CD4-positive, alpha-beta T cell treated with Interleukin-17A for 1 hour (primary cell): ENCODE results near the gene NTM.
"Not testable (repeated sequence)": the region's sequence is repeated elsewhere in the genome, so short reads cannot be mapped to it uniquely, and the experiment has no call there.

ENCODE experiments used
- DNase-seq: peaks from one replicate; pipeline ENCODE4 v3.0.0-alpha.2; 2020

Gene NTM

DNA sequence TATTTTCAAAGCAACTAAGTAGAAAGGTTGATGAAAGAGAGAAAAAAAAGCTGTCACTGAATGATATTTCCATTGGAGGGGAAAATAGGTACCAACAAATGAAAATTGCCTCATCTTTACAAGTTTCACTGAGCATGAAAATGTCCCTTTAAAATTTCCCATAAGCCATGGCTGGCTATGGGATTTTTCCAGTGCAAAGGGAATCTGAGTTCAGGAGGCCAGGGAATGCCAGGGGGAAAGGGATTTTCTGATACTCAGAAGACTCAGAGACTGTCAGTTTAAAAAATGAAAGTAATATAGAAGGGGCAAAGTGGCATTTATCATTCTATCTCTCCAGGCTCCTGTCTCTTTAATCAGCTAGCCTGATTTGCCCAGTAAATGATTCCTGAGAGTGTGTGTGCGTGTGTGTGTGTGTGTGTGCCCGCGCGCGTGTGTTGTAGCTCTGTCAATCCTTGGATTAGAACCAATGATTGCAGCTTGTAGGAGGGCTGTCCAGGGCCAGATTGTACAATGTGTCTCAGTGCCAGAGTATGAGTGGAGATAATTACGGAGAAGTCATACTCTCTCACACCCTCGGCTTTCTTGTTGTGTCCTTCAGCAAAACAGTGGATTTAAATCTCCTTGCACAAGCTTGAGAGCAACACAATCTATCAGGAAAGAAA, at the start of gene NTM:
TSS of gene NTM (plus strand) at position 526 of the 662 bp plus-strand sequence.
- no peak for DNase-seq

DNA sequence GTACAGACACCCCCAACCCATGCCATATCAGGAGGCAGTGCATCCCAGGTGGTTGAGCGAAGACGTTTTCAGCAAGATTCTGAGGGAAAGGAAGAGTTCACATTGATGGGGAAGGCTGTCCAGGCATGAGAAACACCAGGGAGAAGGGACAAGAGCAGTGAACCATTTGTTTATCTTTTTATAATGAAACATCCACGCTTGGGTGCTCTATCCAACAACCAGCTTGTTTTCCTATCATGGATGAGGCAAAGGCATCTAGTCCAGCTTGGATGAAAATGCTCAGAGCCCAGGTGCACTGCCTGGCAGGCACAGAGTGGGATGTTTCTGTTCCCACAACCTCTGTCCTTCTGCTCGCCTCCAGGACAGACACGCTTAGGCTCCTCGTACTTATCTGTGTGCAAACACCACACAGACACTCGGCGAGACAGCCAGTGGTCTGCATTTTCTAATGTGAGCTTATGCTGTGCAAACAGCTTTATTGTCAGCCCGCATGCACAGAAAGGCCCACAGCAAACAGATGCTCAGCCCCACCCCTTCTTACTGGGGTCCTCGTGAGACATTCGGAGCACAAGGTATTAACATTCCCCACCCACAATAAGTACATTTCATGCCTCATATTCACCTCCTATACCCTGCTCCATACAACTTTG, 45.4 kb upstream of the NTM start:
- no peak for DNase-seq

DNA sequence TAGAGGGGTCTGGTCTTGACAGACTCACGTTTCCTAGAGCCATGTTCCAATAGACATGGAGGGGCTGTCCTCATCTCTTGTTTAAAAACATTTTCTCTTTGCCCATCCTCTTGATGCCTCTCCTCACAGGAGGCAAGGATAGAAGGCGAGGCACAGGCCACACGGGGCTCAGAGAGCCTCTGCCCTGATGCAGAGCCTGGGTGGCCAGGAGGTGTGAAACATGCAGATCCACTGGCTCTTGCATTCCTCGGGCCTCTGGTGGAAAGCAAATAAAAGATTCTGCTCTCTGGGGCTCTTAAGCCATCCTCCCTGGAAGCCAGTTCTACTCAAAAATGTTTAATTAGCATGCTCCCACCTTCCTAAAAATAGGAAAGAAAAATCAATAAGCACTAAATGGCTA, 43.6 kb upstream of the NTM start:
- DNase-seq, result no peak

DNA sequence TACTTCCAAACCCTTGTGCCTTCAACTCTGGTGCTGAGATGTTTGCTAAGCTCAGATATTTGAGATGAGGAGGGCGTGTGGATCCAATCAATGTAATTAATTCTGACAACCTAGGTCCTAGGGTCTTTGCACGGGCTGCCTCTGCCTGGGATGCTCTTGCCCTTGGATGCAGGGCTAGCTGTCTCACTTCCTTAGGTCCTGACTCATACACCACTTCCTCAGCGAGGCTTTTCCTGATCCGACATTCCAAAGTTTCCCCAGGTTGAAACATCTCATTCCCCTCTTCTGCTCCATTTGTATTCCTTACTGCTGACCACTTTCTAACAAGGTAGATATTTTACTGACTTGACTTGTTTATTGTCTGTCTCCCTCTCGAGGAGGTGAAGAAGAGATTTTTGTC, 43.0 kb upstream of the NTM start:
- DNase-seq, result no peak

DNA sequence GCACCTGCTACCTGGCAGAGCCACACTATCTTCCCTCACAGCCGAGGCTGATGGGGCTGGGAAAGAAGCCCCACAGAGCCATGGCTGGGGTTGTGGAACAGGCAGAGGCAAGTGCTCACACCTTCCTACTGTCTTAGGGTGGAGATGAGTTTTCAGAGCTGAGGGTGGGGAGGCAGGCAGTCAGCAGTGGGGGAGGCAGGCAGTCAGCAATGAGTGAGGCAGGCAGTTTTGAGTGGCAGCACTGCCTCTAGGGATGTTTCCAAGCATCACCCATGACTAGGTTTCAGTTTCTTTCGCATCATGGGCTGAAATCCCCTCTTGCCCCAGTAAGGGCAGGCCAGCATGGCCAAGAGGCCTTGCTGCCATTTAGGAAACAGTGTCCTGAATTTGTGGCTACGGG, 41.6 kb upstream of the NTM start:
- no peak for DNase-seq

DNA sequence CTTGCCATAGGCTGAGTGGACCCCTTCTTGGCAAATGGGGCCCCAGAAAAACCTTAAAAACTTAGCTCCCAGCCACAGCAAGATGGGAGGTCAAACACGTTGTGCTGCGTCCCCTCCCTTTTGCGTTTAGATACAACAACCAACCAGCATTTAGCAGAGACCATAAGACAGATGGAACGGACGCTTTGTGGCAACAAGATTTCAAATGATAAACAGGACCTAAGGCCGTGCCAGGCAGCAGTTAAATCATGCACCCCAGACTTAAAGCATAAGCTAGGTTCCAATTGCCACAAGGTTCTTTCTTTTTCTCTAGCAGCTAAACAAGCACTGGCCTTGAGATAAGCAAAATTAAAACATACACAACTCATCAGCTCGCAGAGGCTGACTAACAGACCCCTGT, 39.4 kb upstream of the NTM start:
- no peak for DNase-seq

DNA sequence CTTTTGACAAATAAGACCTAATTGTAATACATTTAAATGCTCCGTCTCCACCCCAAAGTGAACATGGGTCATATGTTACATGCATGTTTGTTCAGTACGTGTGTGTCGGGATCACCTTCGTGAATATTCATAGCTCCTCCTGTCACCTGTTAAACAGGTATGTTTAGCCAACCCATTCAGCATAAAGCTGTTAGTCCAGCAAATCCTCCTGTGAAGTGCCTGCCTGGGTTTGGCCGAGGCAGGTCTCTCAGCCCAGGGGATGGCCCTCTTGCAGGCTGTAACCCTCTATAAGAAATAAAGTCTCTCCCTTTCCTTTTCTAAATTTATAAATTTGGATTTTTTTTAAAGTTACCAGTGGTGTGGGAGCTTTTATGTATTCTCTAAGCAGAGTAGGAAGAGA, 38.9 kb upstream of the NTM start:
- no peak for DNase-seq

DNA sequence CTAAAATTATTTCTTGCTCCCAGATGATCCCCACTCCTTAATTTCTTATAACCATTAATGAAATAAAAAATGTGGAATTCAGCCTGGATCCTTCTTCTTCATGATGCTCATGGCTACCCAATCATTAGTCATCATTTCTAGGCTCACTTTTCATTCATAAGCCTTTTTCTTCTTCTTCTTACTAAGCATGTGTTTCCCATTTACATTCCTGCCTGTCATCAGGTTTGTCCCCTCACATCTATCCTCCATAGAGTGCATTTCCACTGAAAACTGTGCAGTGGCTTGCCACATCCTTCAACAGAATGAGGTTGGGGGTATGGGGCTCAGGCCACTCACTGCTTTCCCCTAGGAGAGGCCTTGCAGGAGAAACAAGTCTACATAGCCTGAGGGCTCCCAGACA, 35.8 kb upstream of the NTM start:
- DNase-seq, result no peak

DNA sequence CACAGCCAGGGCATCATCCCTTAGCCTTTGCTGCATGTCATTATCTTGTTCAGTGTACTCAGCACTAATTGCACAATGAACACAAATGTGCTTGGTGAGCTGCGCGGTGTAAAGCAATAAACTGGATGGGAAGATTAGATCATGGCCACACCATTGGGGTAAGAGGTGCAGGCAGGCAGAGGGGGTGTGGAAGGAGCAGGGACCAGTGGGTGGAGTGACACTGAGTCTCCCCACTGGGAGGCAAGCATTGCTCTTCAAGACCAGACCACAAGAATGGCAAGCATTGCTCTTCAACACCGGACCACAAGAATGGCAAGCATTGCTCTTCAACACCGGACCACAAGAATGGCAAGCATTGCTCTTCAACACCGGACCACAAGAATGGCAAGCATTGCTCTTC, 28.5 kb upstream of the NTM start:
- DNase-seq, result not testable (repeated sequence)

DNA sequence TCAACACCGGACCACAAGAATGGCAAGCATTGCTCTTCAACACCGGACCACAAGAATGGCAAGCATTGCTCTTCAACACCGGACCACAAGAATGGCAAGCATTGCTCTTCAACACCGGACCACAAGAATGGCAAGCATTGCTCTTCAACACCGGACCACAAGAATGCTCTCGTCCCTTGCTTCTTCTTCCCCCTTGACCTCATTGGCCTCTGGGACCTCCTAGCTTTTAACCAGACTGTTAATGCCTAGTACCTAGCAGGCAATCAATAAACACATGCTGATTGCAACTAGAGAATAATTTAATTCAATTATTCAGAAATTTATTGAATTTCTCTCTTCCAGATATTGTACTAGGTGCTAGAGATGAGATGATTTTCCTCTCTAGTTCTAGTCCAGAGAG, 28.0 kb upstream of the NTM start:
- DNase-seq, result not testable (repeated sequence)

DNA sequence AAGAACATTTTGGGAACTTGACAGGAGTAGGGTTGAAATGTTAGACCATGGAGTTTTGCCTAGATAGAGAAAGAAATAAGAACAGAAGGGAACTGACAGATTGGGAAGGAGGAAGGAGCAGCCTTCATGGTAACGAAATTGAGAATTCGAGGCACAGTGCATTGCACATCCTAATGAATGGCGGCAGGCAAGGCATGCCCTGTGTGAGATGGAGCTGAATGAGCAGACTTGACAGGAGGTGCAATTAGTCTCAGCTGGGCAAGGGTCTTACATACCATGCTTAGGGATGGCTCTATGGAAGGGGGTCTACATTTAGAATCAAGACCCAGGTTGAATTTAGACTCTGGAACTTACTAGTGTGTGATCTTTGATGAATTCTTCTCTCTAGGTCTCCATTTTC, 25.0 kb upstream of the NTM start:
- DNase-seq, result no peak

DNA sequence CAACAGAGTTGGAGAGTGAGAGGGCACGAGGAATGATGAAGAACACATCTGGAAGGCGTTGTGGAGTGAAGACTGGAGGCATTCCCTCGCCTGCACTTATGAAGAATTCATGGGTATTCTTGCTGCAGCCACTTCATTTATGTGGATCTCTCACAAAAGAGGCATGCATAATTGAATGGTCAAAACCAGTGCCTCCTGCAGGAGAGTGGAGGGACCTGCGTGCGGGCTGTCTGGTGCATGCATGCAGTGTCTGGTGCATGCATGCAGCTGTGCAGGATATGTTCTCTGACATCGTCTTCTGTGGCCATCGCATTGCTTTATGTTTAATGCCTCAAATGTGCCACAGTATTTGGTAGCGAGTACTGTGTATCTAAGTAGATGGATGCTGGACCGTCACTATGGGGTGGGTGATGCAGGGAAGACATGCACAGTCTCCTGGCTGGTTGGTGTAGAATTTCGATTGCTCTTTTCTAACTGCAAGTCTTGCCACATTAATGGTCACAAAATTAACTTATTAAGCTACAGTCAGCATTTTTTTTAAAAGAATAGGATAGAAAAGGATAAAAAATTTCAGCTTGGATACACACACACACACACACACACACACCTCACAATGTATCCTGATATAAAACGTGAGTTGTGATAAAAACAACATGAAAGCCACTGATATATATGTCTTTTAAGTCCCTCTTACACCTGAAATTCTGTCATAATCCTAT, 20.9 kb upstream of the NTM start:
- no peak for DNase-seq

DNA sequence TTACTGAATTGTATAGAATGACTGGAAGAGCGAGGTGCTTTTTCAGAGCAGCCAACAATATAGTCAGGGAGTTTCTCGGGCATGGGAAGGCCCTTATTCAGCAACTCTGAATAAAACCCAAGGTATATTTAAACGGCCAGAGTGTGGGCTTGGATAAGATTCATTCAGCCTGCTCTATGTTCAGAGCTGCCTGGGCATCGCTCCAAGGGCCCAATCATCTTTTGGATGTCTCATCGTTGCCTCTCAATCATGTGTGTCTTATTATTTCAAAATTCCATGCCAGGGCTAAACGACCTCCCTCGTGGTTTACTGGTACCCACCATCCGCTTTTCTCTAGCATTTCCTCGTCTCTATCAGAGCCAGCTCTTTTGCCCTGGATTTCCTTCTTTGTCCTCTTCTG, 19.5 kb upstream of the NTM start:
- no peak for DNase-seq

DNA sequence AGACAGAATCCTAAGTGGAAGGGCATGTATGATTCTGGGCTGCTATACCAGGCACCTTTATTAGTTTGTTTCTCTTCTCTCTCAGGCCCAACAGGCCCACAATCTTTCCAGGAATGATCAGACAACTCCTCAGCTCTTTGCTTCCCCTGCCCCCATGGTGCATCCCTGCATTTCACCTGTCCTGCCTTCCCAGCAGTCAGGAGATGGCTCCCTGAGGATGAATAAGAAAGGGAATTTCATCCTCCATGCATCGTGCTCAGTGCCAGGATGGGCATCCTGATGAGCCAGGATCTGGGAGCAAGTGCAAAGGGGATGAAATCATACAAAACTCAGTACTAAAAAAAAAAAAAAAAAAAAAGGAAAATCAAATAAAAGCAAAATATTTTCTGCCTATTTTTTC, 18.6 kb upstream of the NTM start:
- no peak for DNase-seq

DNA sequence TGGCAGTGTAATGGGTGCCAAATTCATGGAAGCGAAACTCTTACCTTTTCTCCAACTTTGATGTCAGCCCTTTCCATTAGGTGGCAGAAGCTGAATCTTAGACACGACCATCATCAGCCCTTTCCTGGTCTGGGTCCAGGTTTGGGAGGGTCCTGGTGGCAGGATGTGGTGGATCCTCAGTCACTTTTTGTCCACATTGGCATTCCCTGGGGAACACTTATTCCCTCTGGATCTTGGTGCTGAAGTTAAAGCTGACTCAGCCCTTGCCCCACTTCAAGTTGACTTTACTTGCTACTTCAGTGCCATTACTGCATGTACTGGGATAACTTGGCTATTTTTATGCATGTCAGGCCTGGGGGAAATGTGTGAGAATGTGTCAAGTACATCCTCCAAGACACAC, 16.6 kb upstream of the NTM start:
- DNase-seq, result no peak

DNA sequence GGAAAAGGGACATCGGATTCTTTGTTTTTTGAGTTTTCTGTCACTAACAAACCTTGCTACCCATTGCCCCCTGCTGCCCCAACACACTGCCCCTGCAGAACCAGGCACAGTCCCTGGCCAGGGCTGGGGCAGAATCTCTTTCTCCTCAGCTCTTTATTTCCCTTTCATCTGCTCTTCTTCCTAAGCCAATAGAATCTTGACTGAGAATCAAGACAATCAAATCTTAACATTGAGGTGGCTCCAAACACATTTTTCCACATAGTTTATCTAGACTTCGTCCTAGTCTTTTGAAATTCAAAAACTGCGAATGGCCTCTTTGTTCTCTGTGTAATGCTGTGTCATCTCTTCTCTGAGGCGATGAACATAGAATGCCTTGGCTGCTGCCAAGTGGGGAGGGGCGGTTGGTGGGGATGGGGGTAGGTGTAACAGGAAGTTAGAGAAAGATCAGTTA, 16.1 kb upstream of the NTM start:
- DNase-seq, result no peak

DNA sequence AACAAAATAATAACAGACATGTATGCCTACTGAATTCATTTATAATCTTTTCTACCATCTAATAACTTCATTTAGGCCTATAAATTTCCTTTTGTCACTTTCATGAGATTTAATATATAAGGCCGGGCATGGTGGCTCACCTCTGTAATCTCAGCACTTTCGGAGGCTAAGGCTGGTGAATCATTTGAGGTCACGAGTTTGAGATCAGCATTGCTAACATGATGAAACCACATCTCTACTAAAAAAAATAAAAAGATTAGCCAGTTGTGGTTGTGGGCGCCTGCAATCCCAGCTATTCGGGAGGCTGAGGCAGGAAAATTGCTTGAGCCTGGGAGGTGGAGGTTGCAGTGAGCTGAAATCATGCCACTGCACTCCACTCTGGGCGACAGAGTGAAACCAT, 14.2 kb upstream of the NTM start:
- DNase-seq, result no peak

DNA sequence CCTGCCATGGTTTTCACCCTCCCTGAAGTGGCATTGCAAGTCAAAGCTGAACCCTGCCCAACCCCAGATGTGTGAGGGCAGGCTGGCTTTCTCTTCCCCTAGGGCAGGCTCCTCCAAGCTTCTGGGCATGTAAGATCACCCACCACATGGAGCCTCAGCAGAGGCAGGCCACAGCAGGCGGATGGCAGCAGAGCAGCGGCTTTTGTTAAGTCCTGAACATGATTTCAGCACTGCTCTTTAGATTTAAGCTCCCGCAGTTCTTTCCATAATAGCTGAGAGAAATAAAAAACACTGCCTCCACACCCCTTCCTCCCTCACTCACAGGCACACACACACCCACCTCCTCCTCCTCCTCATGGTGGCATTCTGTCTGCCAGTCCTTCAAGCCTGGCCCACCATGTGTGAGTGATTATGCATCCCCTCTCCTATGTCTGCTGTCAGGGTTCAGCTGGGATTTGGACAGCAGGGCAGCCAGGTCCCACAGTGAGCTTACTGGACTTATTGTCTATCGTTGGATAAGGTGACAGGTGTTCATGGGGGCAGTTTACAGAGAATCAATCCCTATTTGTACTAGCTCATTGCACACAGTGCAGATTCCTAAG, 5.0 kb upstream of the NTM start:
- DNase-seq, result no peak

DNA sequence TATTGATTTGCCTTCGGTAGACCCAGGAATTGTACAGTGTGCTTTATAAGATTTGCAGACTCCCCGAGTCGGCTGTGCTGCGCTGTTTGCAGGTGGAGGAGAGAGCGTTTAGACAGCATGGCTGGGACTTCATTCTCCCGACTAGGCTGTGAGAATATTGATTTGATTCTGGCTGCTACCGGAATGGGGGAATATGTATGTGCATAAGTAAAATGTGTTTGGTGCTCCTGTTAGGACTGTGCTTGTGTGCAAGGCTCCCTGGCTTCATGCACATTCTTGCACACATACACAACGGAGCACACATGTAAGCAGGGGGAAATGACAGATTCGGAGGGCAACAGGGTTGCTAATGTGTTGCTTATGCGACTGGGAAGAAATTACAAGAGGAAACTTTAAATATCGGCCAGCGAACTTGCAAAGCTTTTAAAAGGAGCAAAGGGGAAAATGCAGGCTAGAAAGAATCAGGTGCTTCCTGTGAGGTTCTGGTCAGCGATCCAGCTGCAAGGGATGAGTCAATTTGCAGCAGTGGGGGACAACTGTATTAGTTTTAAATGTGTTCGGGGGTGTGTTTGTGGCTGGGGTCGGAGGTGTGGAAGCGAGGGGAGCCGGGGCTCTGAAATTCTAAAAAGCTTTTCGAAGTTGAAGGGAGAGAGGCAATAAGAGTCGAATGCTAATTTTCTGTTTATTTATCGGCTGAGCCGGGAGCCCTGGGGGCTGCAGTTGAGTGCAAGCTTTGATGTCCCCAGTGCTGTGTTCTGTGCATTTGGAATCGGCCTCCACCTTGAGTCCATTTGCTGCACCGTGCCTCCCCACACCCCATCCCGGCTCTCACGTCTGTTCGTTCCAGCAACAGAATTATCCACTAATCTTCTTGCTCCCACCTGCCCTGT, 731 bp downstream of the NTM start:
- DNase-seq, result no peak

DNA sequence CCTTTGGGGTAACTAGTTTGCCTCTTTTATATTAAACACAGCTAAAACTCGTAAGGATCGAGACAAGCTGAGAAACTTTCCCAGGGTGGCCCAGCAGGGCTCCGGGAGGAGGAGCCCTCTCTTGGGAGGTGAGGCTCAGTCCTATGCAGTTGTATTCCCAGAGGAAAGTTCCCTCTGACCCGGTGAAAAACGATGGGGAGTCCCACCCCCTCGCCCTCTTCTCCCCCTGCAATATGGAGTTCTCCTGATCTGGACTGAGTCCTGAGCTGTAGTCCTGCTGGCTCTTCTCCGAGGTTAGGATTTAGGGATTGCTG, 1.3 kb downstream of the NTM start:
- no peak for DNase-seq

DNA sequence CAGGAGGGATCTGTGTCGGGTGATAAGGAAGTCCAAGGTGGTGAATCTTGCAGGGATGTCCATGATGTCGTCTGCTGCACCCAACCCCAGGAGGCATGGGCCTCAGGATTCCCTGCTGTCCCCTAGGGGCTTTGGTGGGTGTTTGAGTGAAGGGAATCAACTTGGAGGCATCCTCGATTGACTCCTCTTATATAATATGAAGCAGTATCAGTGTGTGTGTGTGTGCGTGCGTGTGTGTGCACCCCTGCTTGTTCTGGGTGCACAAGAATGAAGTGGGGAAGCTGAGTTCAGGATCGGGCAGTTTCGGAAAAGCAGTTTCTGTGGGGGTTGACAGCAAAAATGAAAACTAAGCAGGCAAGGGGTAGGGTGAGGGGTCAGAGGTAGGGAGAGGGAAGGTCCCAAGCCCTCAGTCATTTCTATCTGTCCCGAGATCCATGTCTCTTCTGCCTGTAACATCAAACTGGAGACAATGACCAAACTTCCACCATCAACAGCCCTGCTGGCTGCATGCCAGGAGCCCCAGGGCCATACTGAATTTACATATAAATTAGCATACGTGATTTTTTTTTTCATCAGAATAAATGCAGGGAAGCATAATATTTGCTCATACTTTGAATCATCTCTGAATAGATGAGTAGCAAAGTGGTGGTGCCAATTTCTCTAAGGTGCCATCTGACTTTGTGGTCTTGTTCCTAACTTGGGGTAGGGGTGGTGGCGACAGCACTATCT, 2.0 kb downstream of the NTM start:
- no peak for DNase-seq

DNA sequence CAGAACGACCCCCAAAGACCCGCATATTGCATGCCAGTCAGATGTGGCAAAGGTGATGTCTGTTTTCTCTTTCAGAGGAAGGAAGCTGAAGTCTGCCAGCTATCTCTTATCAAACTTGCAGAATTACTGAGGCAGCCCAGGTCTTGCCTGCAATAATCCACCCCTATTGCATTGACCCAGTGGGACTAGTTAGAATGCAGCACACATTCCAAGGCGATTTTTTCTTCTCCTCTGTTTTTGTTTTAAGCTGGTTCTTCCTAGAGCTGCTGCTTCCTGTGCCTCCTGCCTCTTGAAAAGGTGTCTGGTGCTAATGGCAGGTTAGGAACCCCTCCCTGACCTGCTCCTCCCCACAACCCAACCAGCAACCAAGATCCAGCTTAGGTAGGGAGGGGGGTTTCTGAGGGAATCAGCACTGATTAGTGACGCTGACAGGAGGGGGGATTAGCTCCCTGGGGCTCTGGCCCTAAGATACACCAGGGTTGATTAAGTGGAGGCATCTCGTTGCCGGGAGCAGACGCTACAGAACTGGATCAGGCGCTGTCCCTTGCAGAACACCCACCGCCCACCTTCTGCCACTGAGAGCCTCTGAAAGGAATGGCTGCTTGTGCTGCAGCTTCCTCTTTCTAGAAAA, 2.8 kb downstream of the NTM start:
- DNase-seq, result no peak
